Stomach (tissue), 9 donors: Measurements from ENCODE around the gene ANKRD33B. TPM values are rescaled to one million over a fixed set of nuclear protein-coding genes. Genes with fewer than 3 reads are reported as not detected.
A peak's percentile ranks its signal among the peaks of the same experiment; 100 is the strongest.

ENCODE experiments used
- DNase-seq, 2 donors: peaks; one replicate each; pipeline versions ENCODE4 v3.0.0 to v3.0.0-alpha.2; 2013 to 2019
- H3K27ac ChIP-seq, 5 donors: fragments of 200-600 bp in 4 of 5; sonication (generic) in 4 of 5; one replicate each; pipeline ENCODE4 v1.5.1; 2013 to 2019; ENCODE audit warnings: mild to moderate bottlenecking in 1 of 5, moderate library complexity in 1 of 5
- H3K27me3 ChIP-seq, 3 donors: fragments of 200-600 bp; sonication (generic); one replicate each; pipeline ENCODE4 v1.5.1; 2017 to 2019; ENCODE audit warnings: mixed run types in 1 of 3
- H3K36me3 ChIP-seq, 4 donors: fragments of 200-600 bp; sonication (generic); 1 replicate in 3 of 4; 2 replicates in 1 of 4; pipeline ENCODE4 v1.5.1; 2016 to 2019
- H3K4me1 ChIP-seq, 4 donors: fragments of 200-600 bp; sonication (generic); one replicate each; pipeline ENCODE4 v1.5.1; 2016 to 2019
- H3K4me3 ChIP-seq, 4 donors: fragments of 200-600 bp; sonication (generic) in 3 of 4; one replicate each; pipeline ENCODE4 v1.5.1; 2016 to 2019; ENCODE audit warnings: mild to moderate bottlenecking in 1 of 4
- H3K9me3 ChIP-seq, 4 donors: fragments of 200-600 bp; sonication (generic); one replicate each; pipeline ENCODE4 v1.5.1; 2016 to 2019
- CTCF ChIP-seq, 7 experiments: fragments of 450-650 bp in 4 of 7; fragments of 200-600 bp in 3 of 7; sonication (generic) in 3 of 7; IDR thresholded peaks; one replicate each; pipeline ENCODE4 v1.5.1; 2016 to 2019; ENCODE audit warnings: antibody characterized with exemption in 7 of 7, control low read depth in 2 of 7, mild to moderate bottlenecking in 1 of 7
- EP300 ChIP-seq: sonication (generic); formaldehyde crosslinking; IDR thresholded peaks from one replicate; pipeline ENCODE4 v1.6.1; 2017; ENCODE audit warnings: antibody characterized with exemption
- POLR2A ChIP-seq, 4 donors: fragments of 450-650 bp; IDR thresholded peaks; one replicate each; pipeline ENCODE4 v1.6.1; 2016; ENCODE audit warnings: antibody characterized with exemption in 4 of 4, control low read depth in 2 of 4, mild to moderate bottlenecking in 1 of 4, moderate library complexity in 1 of 4
- POLR2AphosphoS5 ChIP-seq, 3 donors: sonication (generic); formaldehyde crosslinking; IDR thresholded peaks; one replicate each; pipeline ENCODE4 v1.6.1; 2016; ENCODE audit warnings: antibody characterized with exemption in 3 of 3
- WGBS, 5 donors: extraction: QIAGEN DNeasy Blood & Tissue Kit in 3 of 5; methylation state at CpG; one replicate each; pipeline versions ENCODE4 v1.1.5 to v1.1.7; 2013 to 2018; 5-methylcytosine and 5-hydroxymethylcytosine counted together
- intact Hi-C: fragments of 100-400 bp; cut with DNase I; formaldehyde crosslinking; loops from one replicate; pipeline ENCODE4 v1.15.1; 2023; ENCODE audit warnings: low total_unique reads
- polyA plus RNA-seq, 3 donors: library from polyadenylated mRNA; stranded (reverse); fragments of 200-250 nt; gene quantifications; one replicate each; pipeline ENCODE4 v1.2.3, GENCODE V29; 2013
- total RNA-seq, 5 donors: library from RNA; depleted of rRNA; stranded (reverse); fragments of >200 nt; gene quantifications; one replicate each; pipeline versions ENCODE4 v1.1.0 to v1.2.3, GENCODE V29; 2014 to 2016
- donor health status: healthy with polysubstance abuse.
- donor health status: Bipolar disorder and iron deficiency.
- donor health status: healthy.

Gene ANKRD33B
- total and polyA plus RNA-seq, 8 donors: 0.45 to 6.4 (median 1.8) TPM

GRCh38 chr5:10562201-10563109 lies 1.4 kb upstream of the ANKRD33B start:
- intact Hi-C loops: no loop called here
- H3K36me3 ChIP-seq: no peaks in the 10 kb centered on the region
- 48 to 60% (median 53%) methylated on average over 41 to 45 of the region's 45 CpGs for WGBS, 5 donors
- peak overlapping the region in 3 of 4 donors; percentile 65 to 83 (median 74) for H3K4me3 ChIP-seq
- peak overlapping the region in 1 of 5 donors; percentile 86 for H3K27ac ChIP-seq
- H3K9me3 ChIP-seq: no peaks in the 10 kb centered on the region
- peaks cover 24 to 48% (median 37%) of the 10 kb centered on the region in 4 donors for H3K4me1 ChIP-seq
- TF ChIP-seq POLR2AphosphoS5 (IDR thresholded peaks at IDR 0.05) (no peak), POLR2A (IDR thresholded peaks at IDR 0.05) (no peak)
- peaks cover 0 to 47% (median 35%) of the 10 kb centered on the region in 3 donors for H3K27me3 ChIP-seq
- DNase-seq: peak in 1 of 2 donors; percentile 28

- Histone ChIP-seq H3K27ac (peak overlapping the region; percentile 40 to 86 (median 78)), H3K36me3 (no peaks in the 10 kb centered on the region), H3K9me3 (no peaks in the 10 kb centered on the region), H3K27me3 (peaks cover 0 to 47% (median 35%) of the 10 kb centered on the region in 3 donors), H3K4me1 (peaks cover 24 to 56% (median 41%) of the 10 kb centered on the region in 4 donors), H3K4me3 (peak overlapping the region; percentile 65 to 83 (median 70))
- WGBS, 5 donors: 3 to 7% (median 4%) methylated on average over 48 to 76 of the region's 76 CpGs
- peak in 1 of 2 donors; percentile 67 for DNase-seq
- no peak for TF ChIP-seq POLR2AphosphoS5 (IDR thresholded peaks at IDR 0.05)
- TF ChIP-seq POLR2A (IDR thresholded peaks at IDR 0.05): no peak
- TF ChIP-seq CTCF (IDR thresholded peaks at IDR 0.05): no peak
- intact Hi-C loops: no loop called here
Observed at GRCh38 chr5:10563110-10563944, 543 bp upstream of the ANKRD33B start.

- Histone ChIP-seq H3K4me3 (peak overlapping the region; percentile 65 to 83 (median 70)), H3K27ac (peak overlapping the region in 4 of 5 donors; percentile 43 to 86 (median 82)), H3K9me3 (no peaks in the 10 kb centered on the region), H3K4me1 (peaks cover 24 to 60% (median 43%) of the 10 kb centered on the region in 4 donors), H3K27me3 (peaks cover 0 to 47% (median 35%) of the 10 kb centered on the region in 3 donors), H3K36me3 (no peaks in the 10 kb centered on the region)
- TF ChIP-seq POLR2AphosphoS5 (IDR thresholded peaks at IDR 0.05) (no peak), CTCF (IDR thresholded peaks at IDR 0.05) (no peak), EP300 (no peak), POLR2A (IDR thresholded peaks at IDR 0.05) (no peak)
- peak in 1 of 2 donors; percentile 39 for DNase-seq
- WGBS, 5 donors: 5 to 16% (median 5%) methylated on average over 30 to 61 of the region's 61 CpGs
- intact Hi-C loops: no loop called here
Observed at GRCh38 chr5:10564838-10565784, 1.2 kb downstream of the ANKRD33B start.

GRCh38 chr5:10565785-10566542 lies 2.1 kb downstream of the ANKRD33B start:
- Histone ChIP-seq H3K27ac (peak overlapping the region in 4 of 5 donors; percentile 1 to 86 (median 63)), H3K9me3 (no peaks in the 10 kb centered on the region), H3K4me1 (peaks cover 24 to 60% (median 43%) of the 10 kb centered on the region in 4 donors), H3K4me3 (peak overlapping the region; percentile 65 to 83 (median 70)), H3K36me3 (no peaks in the 10 kb centered on the region), H3K27me3 (peaks cover 0 to 47% (median 35%) of the 10 kb centered on the region in 3 donors)
- WGBS, 5 donors: 47 to 57% (median 53%) methylated on average over 11 of the region's 11 CpGs
- TF ChIP-seq EP300 (no peak), POLR2A (IDR thresholded peaks at IDR 0.05) (no peak), POLR2AphosphoS5 (IDR thresholded peaks at IDR 0.05) (no peak), CTCF (IDR thresholded peaks at IDR 0.05) (no peak)
- intact Hi-C loops: no loop called here
- DNase-seq: peak in 1 of 2 donors; percentile 25
